Uterus (tissue), 4 donors: ENCODE measurements around the gene TRMT10C. TPM values are rescaled to one million over a fixed set of nuclear protein-coding genes. Genes with fewer than 3 reads are reported as not detected.
"Not testable (repeated sequence)": the region's sequence is repeated elsewhere in the genome, so short reads cannot be mapped to it uniquely, and the experiment has no call there.

Experiments used
- DNase-seq, 2 donors: peaks; one replicate each; pipeline ENCODE4 v3.0.0-alpha.2; 2019 to 2020
- H3K27ac ChIP-seq, 2 donors: fragments of 200-600 bp; sonication (generic); 1 replicate in 1 of 2; 2 replicates in 1 of 2; pipeline ENCODE4 v1.5.1; 2016 to 2018
- H3K27me3 ChIP-seq, 2 donors: fragments of 200-600 bp; sonication (generic); one replicate each; pipeline ENCODE4 v1.5.1; 2018 to 2019; ENCODE audit warnings: control low read depth in 1 of 2
- H3K36me3 ChIP-seq, 2 donors: fragments of 200-600 bp; sonication (generic); one replicate each; pipeline ENCODE4 v1.5.1; 2019; ENCODE audit warnings: control low read depth in 1 of 2
- H3K4me1 ChIP-seq, 2 donors: fragments of 200-600 bp; sonication (generic); one replicate each; pipeline ENCODE4 v1.5.1; 2018 to 2019; ENCODE audit warnings: control low read depth in 1 of 2
- H3K4me3 ChIP-seq, 2 donors: fragments of 200-600 bp; sonication (generic); 1 replicate in 1 of 2; 2 replicates in 1 of 2; pipeline ENCODE4 v1.5.1; 2018 to 2019; ENCODE audit warnings: mild to moderate bottlenecking in 1 of 2
- H3K9me3 ChIP-seq, 2 donors: fragments of 200-600 bp; sonication (generic); one replicate each; pipeline ENCODE4 v1.5.1; 2019; ENCODE audit warnings: control low read depth in 1 of 2
- CTCF ChIP-seq, 4 experiments: fragments of 200-600 bp in 2 of 4; fragments of 450-650 bp in 2 of 4; sonication (generic) in 2 of 4; IDR thresholded peaks; one replicate each; pipeline ENCODE4 v1.5.1; 2016 to 2019; ENCODE audit warnings: antibody characterized with exemption in 4 of 4, mild to moderate bottlenecking in 2 of 4, moderate library complexity in 1 of 4
- POLR2A ChIP-seq, 2 donors: fragments of 450-650 bp; IDR thresholded peaks; one replicate each; pipeline ENCODE4 v1.6.1; 2016; ENCODE audit warnings: antibody characterized with exemption in 2 of 2, mild to moderate bottlenecking in 1 of 2, moderate library complexity in 1 of 2
- intact Hi-C: fragments of 100-400 bp; cut with DNase I; formaldehyde crosslinking; loops from one replicate; pipeline ENCODE4 v1.15.1; 2023; ENCODE audit warnings: low total_unique reads
- total RNA-seq, 4 donors: library from RNA; depleted of rRNA in 3 of 4; stranded (reverse); fragments of >200 nt in 3 of 4; gene quantifications; one replicate each; pipeline versions ENCODE4 v1.1.0 to v1.2.4, GENCODE V29; 2014 to 2023
- donor health status: DM: yes; HTN: yes; CAD: no.

TRMT10C gene
- total RNA-seq, 4 donors from 2014 or later, result 3.1 to 47.8 (median 16.7) TPM

- H3K9me3 ChIP-seq, result no peaks in the 10 kb centered on the region
- H3K4me3 ChIP-seq, result no peak overlapping the region
- no peaks in the 10 kb centered on the region for H3K27me3 ChIP-seq
- no peak overlapping the region for H3K27ac ChIP-seq
- no peaks in the 10 kb centered on the region for H3K4me1 ChIP-seq
- intact Hi-C loops, result no loop called here
- no peaks in the 10 kb centered on the region for H3K36me3 ChIP-seq
- no peak for TF ChIP-seq POLR2A (IDR thresholded peaks at IDR 0.05)
- TF ChIP-seq CTCF (IDR thresholded peaks at IDR 0.05), result no peak
- no peak for DNase-seq
Observed at GRCh38 chr3:101548527-101549105, 13.1 kb upstream of the TRMT10C start.

GRCh38 chr3:101549473-101549872 is 12.2 kb upstream of the TRMT10C start:
- no peak for TF ChIP-seq POLR2A (IDR thresholded peaks at IDR 0.05)
- TF ChIP-seq CTCF (IDR thresholded peaks at IDR 0.05), result no peak
- H3K27me3 ChIP-seq, result no peaks in the 10 kb centered on the region
- no peaks in the 10 kb centered on the region for H3K4me1 ChIP-seq
- H3K27ac ChIP-seq, result no peak overlapping the region
- H3K4me3 ChIP-seq, result no peak overlapping the region
- no peak for DNase-seq
- H3K36me3 ChIP-seq, result no peaks in the 10 kb centered on the region
- H3K9me3 ChIP-seq, result no peaks in the 10 kb centered on the region
- intact Hi-C loops, result no loop called here

- H3K4me1 ChIP-seq, H3K9me3 ChIP-seq, H3K27ac ChIP-seq, intact Hi-C loops, H3K27me3 ChIP-seq, H3K4me3 ChIP-seq, H3K36me3 ChIP-seq, DNase-seq: not testable (repeated sequence)
Observed at GRCh38 chr3:101551359-101552081, 10.1 kb upstream of the TRMT10C start.

- H3K27me3 ChIP-seq, DNase-seq, H3K4me3 ChIP-seq, H3K27ac ChIP-seq, H3K9me3 ChIP-seq, H3K4me1 ChIP-seq, intact Hi-C loops, H3K36me3 ChIP-seq: not testable (repeated sequence)
Observed at GRCh38 chr3:101553381-101553780, 8.3 kb upstream of the TRMT10C start.

GRCh38 chr3:101556064-101556463 is 5.6 kb upstream of the TRMT10C start:
- Histone ChIP-seq H3K27me3 (no peaks in the 10 kb centered on the region), H3K9me3 (no peaks in the 10 kb centered on the region), H3K4me3 (no peak overlapping the region), H3K4me1 (no peaks in the 10 kb centered on the region), H3K36me3 (no peaks in the 10 kb centered on the region), H3K27ac (no peak overlapping the region)
- TF ChIP-seq CTCF (IDR thresholded peaks at IDR 0.05) (no peak), POLR2A (IDR thresholded peaks at IDR 0.05) (no peak)
- DNase-seq, result no peak
- intact Hi-C loops, result no loop called here

GRCh38 chr3:101567528-101568317 is 6.1 kb downstream of the TRMT10C start:
- H3K4me3 ChIP-seq, result no peak overlapping the region
- intact Hi-C loops, result no loop called here
- H3K9me3 ChIP-seq, result no peaks in the 10 kb centered on the region
- no peaks in the 10 kb centered on the region for H3K27me3 ChIP-seq
- no peaks in the 10 kb centered on the region for H3K36me3 ChIP-seq
- H3K4me1 ChIP-seq, result peaks cover 0 to 4% of the 10 kb centered on the region in 2 donors
- no peak for TF ChIP-seq CTCF (IDR thresholded peaks at IDR 0.05)
- no peak for TF ChIP-seq POLR2A (IDR thresholded peaks at IDR 0.05)
- H3K27ac ChIP-seq, result no peak overlapping the region
- no peak for DNase-seq
